GM08714 (cell line): Measurements from ENCODE around the gene GDF2.

Source experiments
- H3K4me3 ChIP-seq: fragments of 200-500 bp; sonication (Bioruptor generic); 2 replicates; pipeline ENCODE4 v1.5.1; 2014; ENCODE audit warnings: mild to moderate bottlenecking, low read length, inconsistent platforms
- ZNF274 ChIP-seq: IDR thresholded peaks from 2 replicates; pipeline ENCODE4 v1.6.1; 2012; ENCODE audit warnings: mild to moderate bottlenecking, low read depth, low read length

Gene GDF2

DNA sequence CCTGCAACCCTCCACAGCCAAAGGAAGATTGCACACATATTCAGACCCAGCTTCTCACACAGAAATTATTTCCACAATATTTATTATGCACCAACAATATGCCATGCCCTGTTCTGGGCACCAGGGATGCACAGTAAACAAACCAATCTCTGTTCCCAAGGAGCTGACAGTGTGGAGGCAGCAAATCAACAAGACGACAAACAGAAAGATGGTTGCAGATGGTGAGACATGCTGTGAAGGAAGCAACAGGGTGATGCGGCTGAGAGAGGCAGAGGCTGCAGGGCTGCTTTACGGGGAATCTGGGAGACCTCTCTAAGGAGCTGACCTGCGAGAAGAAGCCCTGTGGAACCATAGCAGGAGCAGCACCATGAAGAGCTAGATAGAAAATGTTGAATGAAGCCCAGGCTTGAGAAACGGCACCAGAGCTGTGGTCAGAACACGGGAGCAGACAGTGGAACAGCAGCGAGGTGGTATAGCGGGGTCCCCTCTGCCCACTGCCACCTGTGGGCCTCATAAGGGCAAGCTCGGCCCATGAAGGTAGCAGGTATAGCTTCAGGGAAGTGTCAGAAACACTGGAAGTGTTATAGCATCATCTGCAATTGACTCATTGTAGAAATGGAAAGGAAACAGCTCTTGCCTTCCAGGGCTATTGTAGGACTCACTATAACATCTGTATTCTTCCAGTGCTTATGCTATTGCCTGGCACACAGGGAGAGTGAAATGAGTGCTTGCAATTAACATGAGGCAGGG is 43.4 kb downstream of the GDF2 start:
- H3K4me3 ChIP-seq, result no peak overlapping the region
- no peak for TF ChIP-seq ZNF274

DNA sequence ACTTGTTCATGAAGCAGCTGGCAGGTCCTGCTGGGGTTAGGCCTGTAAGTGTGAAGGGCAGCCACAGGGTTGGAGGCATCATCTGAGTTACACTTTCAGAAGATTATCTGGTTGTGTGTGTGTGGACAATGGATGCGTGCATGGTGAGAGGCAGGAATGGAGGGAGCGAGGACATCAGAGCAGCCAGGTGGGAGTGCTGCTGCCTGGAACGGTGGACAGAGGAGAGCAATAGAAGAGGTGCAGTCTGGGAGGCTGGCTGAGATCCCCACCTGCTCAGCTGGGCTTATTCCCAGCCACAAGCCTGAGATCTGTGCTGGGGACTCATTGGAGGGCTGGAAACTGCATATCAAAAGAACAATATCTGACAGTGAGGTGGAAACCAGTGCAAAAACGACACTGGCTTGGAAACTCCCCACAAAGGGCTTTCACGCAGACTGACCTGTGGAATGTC is 44.0 kb downstream of the GDF2 start:
- H3K4me3 ChIP-seq, result no peak overlapping the region
- TF ChIP-seq ZNF274, result no peak

DNA sequence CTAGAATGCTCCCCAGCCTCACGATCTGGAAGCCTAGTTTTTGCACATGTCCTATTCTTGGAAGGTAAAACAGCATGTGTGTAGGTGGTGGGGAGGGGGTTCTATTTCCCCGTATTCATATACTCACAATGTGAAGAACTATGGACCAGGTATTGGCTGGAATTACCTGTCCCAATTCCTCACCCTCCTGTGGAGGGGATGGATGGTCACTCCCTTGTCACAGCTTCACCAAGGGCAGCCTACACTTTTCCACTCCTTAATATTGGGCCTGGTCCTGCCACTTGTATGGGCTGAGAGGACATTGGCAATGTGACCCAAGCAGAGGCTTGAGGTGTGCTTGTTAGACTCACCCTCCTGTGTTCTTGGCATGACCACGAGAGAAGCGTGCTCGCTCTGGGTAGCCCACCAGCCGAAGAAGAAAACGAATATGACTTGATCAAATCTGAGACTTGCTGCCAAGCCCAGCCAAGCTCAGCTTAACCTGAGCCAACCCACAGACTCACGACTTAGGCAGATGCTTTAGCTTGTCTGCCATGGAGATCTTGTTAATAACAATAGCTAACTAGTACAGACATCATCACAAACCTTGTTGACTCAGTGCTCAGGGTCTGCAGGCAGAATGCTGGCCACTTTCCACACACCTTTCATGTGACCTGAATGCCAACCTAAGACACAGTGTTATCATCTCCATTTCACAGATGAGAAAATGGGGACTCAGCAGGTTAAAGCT is 44.6 kb downstream of the GDF2 start:
- TF ChIP-seq ZNF274, result no peak
- no peak overlapping the region for H3K4me3 ChIP-seq

DNA sequence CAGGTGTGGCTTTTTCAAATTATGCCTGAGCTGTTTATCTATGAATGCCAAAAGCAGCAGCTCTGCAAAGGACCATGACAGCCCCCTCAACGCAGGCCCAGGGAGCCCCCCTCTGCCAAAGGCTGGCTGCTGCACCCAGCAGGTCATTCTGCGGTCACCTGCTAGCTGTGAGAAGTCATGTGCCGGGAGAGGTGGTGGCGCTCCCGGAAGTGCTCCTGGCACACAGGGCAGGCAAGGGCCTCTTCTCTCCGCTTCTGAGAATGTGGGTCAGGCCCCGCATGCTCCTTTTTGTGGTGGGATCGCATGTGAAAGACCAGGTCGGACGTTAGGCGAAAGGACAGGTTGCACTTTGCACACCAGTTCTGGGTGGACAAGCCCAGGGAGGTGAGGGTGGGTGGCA is 45.4 kb downstream of the GDF2 start:
- no peak overlapping the region for H3K4me3 ChIP-seq
- no peak for TF ChIP-seq ZNF274

DNA sequence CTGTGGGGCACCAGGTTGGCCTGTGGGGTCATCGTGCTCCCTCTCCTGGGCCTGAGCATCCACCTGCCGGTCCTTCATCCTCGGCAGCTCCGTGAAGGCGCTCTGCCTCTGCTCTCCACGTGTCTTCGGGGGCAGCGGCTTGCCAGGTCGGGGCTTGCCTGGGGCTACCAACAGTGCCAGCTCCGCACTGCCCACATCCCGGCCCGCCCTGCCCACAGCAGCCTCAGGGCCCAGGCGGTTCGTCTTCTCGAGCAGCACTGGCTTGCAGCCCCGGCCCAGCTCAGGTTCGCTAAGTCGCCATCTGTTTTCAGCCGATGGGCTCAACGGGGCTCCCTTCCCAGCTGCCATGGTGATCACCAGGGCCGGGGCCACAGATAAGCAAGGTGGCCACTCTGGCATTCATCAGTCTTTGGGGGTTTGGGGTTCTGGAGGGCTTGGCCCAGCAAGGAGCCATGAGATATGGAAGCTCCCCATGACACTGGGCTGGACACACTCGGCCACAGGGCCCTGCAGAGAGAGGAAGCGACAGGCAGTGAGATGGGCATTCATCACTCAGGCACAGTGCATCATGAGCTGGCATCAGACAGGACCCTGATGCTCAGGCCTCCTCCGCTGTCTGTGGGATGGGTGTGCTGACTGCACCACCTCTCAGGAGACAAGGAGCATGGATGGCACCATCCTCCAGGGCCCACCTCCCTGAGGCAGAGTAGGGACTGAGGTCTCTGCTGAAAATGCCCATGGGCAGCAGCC is 46.4 kb downstream of the GDF2 start:
- TF ChIP-seq ZNF274, result no peak
- no peak overlapping the region for H3K4me3 ChIP-seq

DNA sequence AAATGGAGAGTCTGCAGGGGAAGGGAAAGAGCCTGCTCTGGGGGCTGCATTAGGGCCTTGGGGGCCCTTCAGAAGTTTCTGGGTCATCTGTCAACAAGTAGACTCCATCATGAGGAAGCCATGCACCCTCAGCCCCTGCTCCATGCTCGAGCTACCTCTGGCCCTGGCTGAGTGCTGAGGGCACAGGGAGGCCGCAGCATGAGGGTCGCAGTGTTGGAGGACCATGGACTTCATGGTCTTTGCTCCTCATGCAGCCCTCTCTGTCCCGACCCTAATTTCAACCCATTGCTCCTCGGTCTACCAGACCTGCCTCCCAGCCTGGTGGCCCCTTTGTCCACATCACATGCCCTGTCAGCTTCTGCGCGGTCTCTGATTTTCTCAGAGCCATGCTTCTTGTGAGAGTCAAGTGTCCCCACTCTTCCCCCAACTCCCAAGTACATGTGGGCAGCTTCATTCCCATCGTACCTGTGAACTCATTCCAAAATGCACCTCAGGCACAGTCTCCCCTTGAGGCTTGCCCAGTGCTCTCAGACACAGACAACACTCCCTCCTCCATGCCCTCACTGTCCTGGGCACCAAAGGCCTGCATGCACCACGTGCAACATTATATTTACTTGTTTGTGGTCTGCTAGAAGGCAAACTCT is 47.1 kb downstream of the GDF2 start:
- H3K4me3 ChIP-seq, result no peak overlapping the region
- no peak for TF ChIP-seq ZNF274

DNA sequence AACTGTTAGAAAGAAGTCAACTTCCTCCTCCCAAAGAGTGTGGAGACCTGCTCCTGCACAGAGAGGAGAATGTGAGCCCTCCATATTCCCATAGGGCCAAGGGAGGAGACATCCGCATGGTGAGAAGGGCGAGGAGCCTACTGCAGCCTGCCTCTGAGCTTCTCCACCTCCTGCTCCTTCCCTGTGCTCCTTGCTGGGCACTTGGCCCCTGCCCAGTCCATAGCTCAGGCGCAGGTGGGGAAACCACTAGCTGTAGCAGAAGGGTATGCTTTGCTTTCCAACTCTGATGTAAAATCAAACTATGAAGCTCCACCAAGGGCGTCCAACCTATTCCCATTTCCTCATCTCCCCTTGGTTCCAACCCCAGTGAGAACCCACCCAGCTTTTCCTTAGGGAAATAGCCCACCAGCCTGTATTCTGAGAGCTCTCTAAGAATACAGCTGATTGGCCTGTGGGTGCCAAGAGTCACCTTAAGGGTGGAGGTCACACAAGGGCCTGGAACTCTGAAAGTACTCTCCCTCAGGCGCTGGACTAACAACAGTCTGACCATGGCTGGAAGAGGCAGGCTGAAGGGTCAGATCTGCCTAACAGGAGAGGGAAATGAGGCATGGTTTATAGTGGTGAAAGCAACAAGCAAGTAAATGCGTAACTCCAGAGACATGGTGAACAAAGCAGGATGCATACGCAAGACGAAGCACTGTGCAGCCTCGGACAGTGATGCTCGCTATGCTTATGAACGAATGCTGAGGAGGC is 47.9 kb downstream of the GDF2 start:
- no peak for TF ChIP-seq ZNF274
- no peak overlapping the region for H3K4me3 ChIP-seq

DNA sequence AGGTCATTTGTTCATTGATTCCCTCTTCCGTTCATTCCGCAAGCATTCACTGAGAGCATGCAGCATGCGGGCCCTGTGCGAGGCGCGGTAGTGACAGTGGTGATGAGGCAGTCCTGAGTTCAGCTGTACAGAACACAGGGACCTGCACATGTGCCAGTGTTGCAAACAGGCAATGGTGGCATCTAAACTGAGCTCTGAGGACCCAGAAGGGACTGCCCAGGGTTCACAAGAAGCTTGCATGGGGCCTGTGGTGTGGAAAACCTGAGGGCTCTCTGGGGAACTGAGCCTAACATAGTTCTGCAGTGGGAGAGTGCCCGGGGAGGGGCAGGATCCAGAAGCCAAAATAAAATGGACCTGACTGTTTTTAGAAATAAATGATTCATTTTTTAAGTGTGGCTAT is 48.6 kb downstream of the GDF2 start:
- TF ChIP-seq ZNF274, result no peak
- H3K4me3 ChIP-seq, result no peak overlapping the region

DNA sequence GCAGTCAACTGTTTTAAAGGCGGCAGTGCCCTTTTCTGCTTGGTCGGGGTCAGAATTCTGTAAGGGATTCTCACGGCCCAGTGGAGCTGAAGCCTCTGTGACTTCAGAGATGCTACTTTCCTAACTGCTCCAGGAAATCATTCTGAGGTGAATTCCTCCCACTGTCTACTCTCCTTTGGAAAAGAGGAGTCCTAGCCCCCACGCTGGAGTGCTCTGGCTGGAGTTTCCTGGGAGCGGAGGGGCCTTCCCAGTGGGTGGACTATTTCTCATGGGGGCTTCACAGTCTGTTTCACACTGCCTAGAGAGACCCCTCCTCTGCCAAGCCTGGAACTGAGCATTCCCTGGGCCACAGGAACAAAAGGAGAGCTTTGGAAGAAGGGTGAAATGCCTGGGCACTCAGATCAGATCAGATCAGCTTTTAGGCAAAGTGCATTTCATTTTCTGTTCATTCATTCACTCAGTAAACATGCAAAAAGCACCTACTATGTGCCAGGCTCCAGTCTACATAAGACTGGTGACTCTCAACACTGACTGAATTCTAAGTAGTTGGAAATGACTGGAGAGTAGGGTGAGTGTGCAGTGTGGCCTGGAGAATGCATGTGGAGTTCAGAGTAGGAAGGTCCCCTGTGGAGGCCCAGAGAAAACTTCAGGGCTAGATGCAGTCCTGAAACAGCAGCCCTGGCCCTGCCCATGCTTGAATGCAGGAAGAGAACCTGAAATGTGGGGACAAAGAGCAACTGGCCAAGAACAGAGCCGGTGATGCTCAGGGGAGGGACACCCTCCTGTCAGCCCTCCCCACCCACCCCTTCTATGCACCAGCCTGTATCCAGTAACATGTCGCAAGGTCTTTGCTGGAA is 49.6 kb downstream of the GDF2 start:
- no peak for TF ChIP-seq ZNF274
- H3K4me3 ChIP-seq, result no peak overlapping the region

DNA sequence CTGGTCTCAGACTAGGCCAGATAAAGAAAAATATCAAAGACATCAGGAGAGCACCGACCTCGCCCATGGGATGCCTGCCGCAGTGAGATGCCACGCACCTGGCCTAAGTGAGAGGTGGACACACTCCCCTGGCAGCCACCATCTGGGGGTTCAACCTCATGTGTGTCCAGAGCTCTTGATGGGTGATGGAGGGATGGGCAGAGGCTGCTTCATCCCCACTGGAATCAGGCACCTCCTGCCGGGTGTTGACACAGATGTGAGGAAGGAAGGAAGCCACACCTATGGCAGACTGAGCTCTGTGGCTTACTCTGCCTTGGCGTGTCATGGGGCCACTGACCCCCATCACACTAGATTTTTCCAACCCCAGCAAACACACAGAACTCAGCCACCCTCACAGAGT is 50.5 kb downstream of the GDF2 start:
- TF ChIP-seq ZNF274, result no peak
- H3K4me3 ChIP-seq, result no peak overlapping the region

DNA sequence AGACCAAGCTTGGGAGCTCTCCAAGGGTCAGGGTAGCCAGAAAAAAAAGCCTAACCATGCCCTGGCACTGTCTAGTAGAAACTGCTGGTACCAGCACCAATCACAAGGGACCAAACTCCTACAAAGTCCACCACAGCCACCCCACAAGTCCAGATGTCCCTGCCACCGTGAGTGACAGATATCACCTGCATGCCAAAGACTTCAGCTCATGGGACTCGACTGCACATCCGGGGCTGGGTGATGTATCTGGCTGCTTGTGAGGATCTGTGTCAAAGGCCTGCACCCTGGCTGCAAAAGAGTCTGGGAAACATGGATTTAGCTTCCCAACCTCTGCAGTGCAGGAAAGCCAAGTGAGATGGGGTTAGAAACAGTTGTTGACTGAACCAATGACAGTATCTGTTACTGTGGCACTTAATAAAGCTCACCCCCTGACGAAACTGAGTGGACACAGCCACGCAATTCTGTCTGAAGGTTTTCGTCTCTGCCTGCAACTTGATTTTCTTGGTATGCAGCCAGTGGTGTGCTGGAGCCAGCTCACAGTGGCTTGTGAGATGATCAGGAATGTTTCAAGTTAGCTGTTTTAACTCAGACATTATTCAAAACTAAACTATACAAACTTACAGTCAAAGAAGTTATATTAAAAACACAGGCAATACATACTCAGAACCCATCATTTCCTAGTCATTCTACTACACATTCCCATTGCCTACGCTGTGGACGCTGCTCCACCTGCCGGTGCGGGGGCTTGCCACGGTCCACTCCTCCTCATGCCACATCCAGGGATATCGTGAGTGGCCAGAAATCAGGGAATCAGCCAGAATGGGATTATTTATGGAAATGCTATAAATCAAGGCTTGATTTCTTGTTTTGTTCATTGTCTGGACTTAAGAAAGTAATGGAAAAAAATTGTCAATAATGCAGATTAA is 52.6 kb downstream of the GDF2 start:
- H3K4me3 ChIP-seq, result no peak overlapping the region
- no peak for TF ChIP-seq ZNF274
